NCI-H345 treated with DMSO at 0.1 percent for 48 hours (cell line): ENCODE data around the gene GIGYF2.
"Not testable (repeated sequence)": the region's sequence is repeated elsewhere in the genome, so short reads cannot be mapped to it uniquely, and the experiment has no call there.

Source experiments
- DNase-seq: peaks from one replicate; lab custom pipeline; 2025; ENCODE audit not compliant: unreplicated experiment; lab: John Stamatoyannopoulos, UW

Gene GIGYF2

DNA sequence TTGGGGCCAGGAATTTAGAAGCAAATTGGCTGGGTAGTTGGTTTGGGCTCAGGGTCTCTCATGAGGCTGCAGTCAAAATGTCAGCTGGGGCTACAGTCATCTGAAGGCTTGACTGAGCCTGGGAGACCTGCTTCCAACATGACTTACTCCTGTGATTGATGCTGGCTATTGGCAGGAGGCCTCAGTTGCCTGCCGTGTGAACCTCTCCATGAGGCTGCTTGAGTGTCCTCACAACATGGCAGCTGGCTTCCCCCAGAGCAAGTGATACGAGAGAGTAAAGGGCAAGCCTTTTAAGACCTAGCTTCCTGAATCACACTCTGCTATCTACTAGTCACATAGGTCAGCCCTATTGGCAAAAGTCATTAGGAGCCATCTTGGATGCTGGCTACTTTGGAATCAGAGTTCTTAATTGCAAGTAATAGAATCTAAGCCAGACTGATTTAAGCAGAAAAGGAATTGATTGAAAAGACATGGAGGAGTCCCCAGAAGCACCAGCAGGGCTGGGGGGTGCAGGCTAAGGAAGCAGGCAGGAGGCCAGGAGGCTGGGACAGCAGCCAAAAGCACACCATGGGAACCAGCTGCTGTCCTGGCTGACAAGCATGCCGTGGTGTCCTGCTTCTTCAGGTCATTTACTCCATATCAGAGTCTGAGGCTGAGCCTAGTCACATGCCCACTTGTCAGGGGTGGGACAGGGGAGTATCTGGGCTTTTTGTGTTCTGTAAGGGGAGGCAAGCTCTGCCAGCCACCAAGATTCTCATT lies 7.8 kb upstream of the GIGYF2 start:
- DNase-seq: peak; percentile 23

DNA sequence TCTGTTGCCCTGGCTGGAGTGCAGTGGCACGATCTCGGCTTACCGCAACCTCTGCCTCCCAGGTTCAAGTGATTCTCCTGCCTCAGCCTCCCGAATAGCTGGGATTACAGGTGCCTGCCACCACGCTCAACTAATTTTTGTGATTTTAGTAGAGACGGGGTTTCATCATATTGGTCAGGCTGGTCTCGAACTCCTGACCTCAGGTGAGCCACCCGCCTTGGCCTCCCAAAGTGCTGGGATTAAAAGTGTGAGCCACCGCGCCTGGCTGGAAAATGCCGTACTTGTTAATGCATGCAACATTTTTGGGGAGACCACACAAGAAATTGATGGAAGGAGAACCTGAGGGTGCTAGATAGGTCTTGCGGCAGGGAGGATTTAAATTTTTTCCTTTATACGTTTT lies 6.0 kb upstream of the GIGYF2 start:
- not testable (repeated sequence) for DNase-seq

DNA sequence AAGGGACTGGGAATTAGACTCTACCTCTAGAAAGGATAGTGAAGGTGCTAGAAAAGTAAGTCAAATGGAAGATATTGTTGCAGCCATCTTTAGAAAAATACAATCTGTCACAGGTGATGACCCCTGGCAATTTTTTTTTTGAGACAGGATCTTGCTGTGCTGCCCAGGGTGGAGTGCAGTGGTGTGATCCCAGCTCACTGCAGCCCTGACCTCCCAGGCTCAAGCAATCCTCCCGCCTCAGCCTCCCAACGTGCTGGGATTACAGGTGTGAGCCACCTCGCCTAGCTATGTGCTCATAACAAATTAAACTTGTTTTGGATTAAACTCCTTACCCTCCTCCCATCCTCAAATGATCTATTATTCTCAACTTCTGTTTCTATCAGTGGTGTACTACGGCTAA lies 3.8 kb upstream of the GIGYF2 start:
- DNase-seq: no peak

DNA sequence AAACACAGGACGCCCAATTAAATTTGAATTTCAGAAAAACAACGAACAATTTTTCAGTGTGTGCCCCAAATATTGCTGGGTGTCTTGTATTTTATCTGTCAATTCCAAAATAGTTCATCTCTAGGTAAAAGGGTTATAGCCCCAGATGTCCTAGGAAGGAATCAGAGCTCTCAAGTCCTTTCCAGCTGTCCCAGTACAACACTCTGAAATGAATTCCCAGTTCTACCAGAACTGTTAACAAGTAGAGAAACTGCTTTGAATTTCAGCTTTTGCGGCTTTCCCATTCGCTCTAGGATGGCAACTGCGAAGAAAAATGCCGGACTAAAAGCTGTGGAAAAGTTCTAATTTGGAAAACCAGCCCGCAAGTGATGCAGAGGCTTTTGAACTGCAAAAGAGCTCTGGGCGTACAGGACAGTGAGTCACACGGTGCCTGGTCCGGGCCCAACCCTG lies 497 bp upstream of the GIGYF2 start:
- DNase-seq: no peak

DNA sequence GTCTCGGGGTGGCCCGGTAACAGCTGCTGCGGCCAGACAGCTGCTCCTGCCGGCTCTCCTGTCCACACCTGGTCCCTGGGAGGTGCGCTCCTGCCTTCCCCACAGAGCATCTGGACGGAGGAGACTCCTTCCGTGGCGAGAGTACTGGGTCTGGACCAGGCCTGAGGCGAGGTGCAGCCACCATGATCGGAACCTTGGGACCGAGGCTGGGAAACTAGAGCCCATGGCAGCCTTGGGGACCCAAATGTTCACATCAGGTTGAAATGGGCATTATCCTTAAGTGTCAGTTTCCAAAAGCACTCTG lies 628 bp downstream of the GIGYF2 start:
- no peak for DNase-seq

DNA sequence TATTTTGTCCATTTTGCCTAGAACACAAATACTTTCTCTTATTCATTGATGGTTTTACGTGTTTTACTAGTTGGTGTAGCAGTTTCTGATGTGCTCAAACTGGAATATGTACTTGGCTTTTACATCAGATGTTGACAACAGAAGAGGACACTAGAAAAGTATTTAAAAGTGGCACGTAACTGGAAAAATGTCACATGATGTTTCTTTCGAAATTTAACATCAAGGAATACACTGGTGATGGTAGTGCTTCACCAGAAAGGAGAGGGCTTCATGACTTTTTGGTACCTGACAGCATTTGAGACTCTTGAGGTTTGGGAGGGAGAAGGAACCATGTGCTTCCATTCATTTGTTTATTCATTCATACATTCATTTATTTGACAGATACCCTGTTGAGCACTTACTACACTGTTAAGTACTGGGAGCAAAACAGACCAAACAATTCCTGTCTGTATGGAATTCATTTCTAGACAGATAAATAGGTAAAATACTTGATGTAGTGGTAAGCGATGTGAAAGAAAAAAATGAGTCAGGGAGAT lies 1.5 kb downstream of the GIGYF2 start:
- DNase-seq: no peak

DNA sequence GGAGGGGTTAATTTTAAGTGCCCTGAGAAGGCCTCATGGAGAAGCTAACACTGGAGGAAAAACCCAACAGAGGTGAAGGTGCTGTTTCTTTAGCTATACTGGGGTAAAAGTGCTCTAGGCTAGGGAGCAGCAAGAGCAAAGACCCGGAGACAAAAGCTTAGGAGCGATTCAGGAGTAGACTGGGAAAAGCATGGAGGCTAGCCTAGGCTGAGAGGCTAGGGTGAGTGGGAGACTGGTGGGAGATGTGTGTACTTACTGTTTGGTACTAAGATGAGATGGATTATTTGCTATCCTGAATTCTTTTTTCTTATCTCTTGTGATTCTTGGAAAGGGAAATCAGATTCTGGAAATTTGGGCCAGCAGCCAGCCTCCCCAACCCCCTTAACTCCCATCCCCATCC lies 2.0 kb downstream of the GIGYF2 start:
- DNase-seq: no peak

DNA sequence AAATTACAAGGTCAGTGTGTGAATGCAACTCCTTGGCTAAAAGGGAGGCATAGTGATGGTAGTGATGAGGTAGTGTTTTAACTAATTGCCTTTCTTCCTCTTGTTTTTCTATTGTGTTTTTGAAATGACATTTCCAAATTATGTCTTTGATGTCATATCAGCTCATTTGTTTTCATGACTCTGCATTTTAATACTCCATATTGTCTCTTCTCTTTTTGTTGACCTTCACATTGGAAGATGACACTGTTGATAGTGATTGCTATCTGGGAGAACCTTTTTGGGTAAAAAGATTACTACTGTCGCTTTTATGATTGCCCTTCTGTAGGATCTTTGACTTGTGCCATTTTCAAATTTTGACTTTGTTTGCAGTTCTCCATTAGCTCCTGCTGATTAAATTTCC lies 3.0 kb downstream of the GIGYF2 start:
- no peak for DNase-seq

DNA sequence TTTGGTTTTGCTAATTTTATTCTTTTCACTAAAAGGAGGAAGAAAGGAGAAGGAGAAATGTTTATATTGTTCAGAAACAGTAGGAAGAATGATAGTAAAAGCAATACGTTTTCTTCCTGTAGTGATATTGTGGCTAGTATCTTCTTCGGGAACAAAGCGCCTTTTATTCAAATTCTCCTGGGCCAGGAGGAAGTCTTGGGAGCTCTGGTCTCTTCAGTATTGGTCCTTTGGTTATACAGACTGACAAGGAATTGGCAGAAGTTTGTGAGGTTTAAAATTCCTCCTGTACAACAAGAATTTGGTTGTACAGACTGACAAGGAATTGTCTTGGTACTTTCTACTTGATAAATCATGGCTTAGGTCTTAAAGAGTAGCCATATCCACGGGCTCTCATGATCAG lies 9.9 kb downstream of the GIGYF2 start:
- no peak for DNase-seq

DNA sequence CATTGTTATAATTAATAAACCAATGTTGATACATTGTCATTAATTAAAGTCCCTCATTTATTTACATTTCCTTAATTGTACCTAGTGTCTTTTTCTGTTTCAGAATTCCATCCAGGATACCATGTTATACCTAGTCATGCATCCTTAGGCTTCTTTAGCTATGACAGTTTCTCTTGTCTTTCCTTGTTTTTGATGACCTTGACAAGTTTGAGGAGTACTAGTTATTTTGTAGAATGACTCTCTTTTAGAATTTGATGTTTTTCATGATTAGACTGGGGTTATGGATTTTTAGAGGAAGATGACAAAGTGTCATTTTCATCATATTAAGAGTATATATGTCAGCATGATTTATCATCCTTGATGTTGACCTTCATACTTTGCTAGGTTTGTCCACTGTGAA lies 16.4 kb downstream of the GIGYF2 start:
- no peak for DNase-seq

DNA sequence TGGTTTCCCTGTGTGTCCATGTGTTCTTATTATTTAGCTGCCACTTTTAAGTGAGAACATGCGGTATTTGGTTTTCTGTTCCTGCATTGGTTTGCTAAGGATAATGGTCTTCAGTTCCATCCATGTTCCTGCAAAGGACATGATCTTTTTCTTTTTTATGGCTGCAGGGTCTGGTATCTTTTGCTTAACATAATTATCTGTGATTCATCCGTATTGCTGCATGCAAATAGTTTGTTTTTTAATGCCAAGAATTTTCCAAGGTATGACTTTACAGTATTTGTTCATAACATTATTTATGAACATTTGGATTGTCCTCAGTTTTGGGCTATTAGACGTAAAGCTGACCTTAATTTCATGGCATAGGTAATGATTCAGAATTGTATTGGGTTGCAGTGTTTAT lies 17.8 kb downstream of the GIGYF2 start:
- no peak for DNase-seq

DNA sequence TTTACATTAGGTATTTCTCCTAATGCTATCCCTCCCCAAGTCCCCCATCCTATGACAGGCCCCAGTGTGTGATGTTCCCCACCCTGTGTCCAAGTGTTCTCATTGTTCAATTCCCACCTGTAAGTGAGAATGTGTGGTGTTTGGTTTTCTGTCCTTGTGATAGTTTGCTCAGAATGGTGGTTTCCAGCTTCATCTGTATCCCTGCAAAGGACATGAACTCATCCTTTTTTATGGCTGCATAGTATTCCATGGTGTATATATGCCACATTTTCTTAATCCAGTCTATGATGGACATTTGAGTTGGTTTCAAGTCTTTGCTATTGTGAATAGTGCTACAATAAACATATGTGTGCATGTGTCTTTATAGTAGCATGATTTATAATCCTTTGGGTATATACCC lies 22.9 kb downstream of the GIGYF2 start:
- DNase-seq: not testable (repeated sequence)

DNA sequence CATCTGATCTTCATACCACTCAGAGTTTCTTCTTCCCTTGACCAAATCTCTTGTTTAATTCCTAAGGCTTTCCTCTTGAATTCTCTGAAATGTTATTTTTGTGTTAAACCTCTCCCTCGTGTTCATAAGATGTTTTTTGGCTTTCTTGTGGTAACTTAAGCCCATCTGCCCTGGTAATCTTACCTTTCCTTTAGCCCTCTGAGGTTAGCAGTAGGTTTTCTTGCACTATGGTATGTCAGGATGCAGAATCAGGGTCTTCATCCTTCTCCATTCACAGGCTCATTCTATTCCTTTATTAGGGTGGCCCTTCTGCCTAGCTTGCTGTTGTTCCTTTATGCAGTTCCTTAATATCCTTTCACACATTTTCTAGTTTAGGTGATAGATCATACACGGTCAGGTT lies 24.1 kb downstream of the GIGYF2 start:
- no peak for DNase-seq

DNA sequence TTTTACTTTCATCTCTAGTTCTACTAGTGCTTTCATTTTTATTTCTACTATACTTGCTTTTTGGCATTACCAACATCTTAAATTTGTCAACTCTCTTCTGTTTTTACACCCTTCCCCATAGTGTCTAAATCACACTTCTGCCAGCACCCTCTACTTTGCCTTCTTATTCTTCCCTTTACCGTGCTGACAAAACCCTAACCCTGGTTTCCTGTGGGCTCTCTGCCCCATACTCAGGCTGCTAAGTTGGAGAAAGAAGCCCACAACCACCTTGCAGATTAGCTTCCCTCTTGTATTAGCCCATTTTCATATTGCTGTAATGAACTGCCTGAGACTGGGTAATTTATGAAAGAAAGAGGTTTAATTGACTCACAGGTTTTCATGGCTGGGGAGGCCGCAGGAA lies 24.8 kb downstream of the GIGYF2 start:
- no peak for DNase-seq

DNA sequence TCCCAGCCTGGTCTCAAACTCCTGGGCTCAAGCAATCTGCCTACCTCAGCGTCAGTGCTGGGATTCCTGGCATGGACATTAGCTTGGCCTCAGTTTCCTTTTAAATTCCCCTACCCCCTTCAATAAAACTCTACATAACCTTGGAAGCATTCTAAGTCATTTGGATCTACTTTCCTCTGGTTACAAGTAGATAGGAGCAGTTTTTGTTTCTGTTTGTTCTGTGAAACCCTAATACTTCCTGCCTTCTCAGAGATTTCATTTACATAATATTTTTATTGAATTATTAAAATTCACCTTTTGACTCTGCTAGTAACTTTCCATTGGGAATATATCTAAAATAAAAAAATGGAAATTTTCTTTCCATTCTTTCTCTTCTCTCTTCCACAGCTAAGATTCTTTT lies 25.9 kb downstream of the GIGYF2 start:
- DNase-seq: no peak

DNA sequence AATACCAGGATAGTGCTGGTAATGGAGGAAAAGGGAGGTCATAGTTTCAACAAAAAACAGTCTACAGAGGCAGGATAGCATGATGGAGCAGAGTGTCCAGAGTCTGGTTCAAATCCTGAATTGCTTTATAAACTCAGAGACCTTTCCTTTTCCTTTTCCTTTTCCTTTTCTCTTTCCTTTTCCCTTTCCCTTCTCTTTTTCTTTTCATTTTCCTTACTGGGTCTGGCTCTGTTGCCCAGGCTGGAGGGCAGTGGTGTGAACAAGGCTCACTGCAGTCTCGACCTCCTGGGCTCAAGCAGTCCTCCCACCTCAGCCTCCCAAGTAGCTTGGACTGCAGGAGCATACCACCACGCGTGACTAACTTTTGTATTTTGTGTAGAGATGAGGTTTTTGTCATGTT lies 31.7 kb downstream of the GIGYF2 start:
- DNase-seq: no peak

DNA sequence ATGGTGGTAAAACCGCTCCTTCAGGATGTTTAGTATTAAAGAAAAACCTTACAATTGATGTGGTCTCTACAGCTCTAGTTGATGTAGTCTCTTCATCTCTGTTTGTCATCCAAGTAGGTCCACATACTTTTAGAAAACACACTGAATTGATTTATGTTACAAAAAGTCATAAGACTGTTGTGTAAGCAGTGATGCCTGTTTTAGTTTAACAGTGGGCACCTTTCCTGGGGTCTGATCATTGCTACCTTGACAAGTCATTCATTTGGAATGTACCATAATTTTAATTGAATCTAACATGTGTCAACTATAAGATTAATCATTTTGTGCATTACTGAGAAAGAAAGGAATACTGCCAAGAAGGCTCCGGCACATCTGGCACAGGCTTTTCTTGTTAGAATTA lies 34.3 kb downstream of the GIGYF2 start:
- DNase-seq: no peak

DNA sequence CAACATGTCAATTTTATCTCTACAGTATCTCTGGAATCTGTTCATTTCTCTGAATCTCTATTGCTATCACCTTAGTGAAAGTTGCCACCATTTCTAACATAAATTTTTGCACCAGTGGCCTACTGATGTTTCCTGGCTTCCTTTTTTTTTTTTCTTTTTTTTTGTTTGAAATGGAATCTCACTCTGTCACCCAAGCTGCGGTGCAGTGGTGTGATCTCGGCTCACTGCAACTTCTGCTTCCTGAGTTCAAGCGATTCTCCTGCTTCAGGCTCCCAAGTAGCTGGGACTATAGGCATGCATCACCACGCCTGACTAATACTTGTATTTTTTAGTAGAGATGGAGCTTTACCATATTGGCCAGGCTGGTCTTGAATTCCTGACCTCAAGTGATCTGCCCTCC lies 44.2 kb downstream of the GIGYF2 start:
- no peak for DNase-seq

DNA sequence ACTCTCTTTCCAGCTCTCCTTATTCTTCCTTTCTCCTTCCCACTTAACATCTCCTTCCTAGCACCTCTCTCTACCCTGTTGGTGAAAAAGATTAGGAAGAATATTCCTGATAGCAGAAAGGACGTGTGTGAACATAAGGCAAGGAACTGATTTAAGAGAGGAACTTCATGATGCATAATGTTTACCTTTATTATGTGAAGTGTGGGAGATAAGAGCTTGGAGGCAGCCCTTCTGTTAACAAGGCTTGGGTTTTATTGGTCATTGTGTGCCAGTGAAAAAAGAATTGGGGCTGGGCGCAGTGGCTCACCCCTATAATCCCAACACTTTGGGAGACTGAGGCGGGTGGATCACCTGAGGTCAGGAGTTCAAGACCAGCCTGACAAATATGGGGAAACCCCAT lies 44.8 kb downstream of the GIGYF2 start:
- no peak for DNase-seq

DNA sequence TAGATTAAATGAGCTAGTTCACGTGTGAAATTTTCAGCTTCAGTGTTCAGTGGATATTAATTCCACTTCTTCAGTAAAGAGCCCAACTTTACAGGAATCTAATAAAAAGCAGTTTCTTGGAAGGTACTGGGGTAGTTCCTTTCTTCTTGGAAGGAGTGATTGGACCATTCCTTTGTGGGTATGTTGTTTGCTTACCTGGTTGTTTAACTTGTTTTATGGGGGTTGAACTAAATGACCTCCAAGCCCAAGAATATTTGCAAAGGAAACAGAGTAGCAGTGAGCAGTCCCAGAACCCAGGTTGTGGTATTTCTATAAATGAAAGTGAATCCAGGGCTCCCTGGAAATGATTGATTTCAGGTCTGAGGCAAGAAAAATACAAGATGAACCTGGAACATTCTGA lies 47.8 kb downstream of the GIGYF2 start:
- DNase-seq: no peak

DNA sequence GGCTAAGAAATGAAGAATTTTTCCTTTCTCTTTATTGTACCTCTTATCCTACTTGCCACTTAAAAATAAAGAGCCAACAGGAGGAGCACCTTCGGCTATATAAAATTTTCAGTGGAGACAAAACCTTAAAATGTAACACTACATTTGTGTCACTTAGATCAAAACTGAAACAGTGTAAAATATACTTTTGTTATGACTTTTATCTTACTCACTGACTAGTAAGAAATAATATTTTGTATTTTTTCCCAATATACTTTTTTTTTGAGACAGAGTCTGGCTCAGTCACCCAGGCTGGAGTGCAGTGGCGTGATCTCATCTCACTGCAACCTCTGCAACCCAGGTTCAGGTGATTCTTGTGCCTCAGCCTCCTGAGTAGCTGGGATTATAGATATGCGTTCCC lies 50.9 kb downstream of the GIGYF2 start:
- no peak for DNase-seq

DNA sequence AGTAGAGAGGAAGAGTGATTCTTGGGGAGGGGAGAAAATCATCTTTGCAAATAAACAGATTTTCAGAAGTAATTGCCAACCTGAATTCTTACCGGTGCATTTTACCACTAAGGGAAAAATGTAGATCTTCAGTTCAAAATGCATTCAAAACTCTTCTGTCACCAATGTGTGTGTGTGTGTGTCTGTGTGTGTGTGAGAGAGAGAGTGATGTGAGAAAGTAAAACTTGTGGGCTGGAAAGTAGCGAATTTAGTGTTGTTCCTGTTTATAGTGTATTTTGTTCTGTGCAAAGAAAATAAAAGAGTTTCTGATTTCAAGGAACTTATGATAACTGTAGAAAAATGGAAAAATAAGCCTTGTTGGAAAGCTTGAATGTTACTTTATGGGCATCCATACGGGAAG lies 52.2 kb downstream of the GIGYF2 start:
- no peak for DNase-seq

DNA sequence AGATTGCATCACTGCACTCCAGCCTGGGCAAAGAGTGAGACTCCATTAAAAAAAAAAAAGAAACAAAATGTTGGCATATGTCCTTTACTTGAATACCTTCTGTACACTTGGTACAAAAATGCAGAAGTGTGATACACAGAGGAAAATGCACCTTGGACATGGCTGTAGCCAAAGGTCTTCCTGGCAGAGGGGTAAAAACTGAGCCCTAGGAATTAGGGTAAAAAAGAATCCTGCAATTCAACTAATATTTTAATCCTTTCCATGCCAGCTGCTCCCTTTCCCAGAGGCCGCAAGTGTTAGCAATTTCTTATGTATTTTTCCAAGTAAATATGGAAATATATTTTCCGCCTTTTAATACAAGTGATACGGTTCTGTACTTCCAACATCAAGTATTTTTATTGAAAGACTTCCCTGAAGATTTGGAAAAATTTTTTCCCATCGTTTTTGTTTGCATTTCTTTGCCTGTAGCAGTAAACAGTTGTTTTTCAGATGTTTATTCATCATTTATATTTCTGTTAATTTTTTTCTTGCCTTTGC lies 53.1 kb downstream of the GIGYF2 start:
- DNase-seq: no peak
